Measurements from ENCODE around the gene FLNB.

The FLNB gene

GRCh38 chr3:58104151-58104550 lies 95.9 kb downstream of the FLNB start:
- ATAC-seq = no peak
- TF ChIP-seq ZFP3 (CRISPR knock-in tag; IDR thresholded peaks at IDR 0.05) (no peak), ZNF8 (CRISPR knock-in tag; IDR thresholded peaks at IDR 0.05) (no peak), BACH2 (CRISPR knock-in tag; IDR thresholded peaks at IDR 0.05; ENCODE audit: borderline replicate concordance) (no peak), ZNF565 (CRISPR knock-in tag; conservative IDR thresholded peaks at IDR 0.05; ENCODE audit: low read depth) (no peak), OSR1 (CRISPR knock-in tag; IDR thresholded peaks at IDR 0.05) (no peak), TOX (CRISPR knock-in tag; IDR thresholded peaks at IDR 0.05; ENCODE audit: borderline replicate concordance) (no peak), CSRNP3 (CRISPR knock-in tag; IDR thresholded peaks at IDR 0.05) (no peak), ZFP30 (CRISPR knock-in tag; IDR thresholded peaks at IDR 0.05) (no peak), TSHZ2 (CRISPR knock-in tag; IDR thresholded peaks at IDR 0.05) (no peak), SNAI2 (CRISPR knock-in tag; IDR thresholded peaks at IDR 0.05) (no peak), RARB (CRISPR knock-in tag; IDR thresholded peaks at IDR 0.05) (no peak), ARNTL (CRISPR knock-in tag; IDR thresholded peaks at IDR 0.05; ENCODE audit: borderline replicate concordance, low read depth) (no peak), ZNF70 (CRISPR knock-in tag; IDR thresholded peaks at IDR 0.05) (no peak), TCF4 (CRISPR knock-in tag; IDR thresholded peaks at IDR 0.05; ENCODE audit: borderline replicate concordance) (no peak), POU6F1 (CRISPR knock-in tag; IDR thresholded peaks at IDR 0.05; ENCODE audit: borderline replicate concordance, low read depth) (no peak), CREB5 (CRISPR knock-in tag; IDR thresholded peaks at IDR 0.05; ENCODE audit: low read depth) (no peak), PPARA (CRISPR knock-in tag; IDR thresholded peaks at IDR 0.05; ENCODE audit: borderline replicate concordance) (no peak)

GRCh38 chr3:58104712-58105111 lies 96.5 kb downstream of the FLNB start:
- no peak for ATAC-seq
- no peak for TF ChIP-seq RARB (CRISPR knock-in tag; IDR thresholded peaks at IDR 0.05)
- TF ChIP-seq SNAI2 (CRISPR knock-in tag; IDR thresholded peaks at IDR 0.05) = no peak
- no peak for TF ChIP-seq BACH2 (CRISPR knock-in tag; IDR thresholded peaks at IDR 0.05; ENCODE audit: borderline replicate concordance)
- TF ChIP-seq GLIS3 (CRISPR knock-in tag; IDR thresholded peaks at IDR 0.05) = no peak
- TF ChIP-seq ZFP30 (CRISPR knock-in tag; IDR thresholded peaks at IDR 0.05) = no peak
- no peak for TF ChIP-seq TSHZ2 (CRISPR knock-in tag; IDR thresholded peaks at IDR 0.05)
- TF ChIP-seq CSRNP3 (CRISPR knock-in tag; IDR thresholded peaks at IDR 0.05) = no peak
- TF ChIP-seq ARNTL (CRISPR knock-in tag; IDR thresholded peaks at IDR 0.05; ENCODE audit: borderline replicate concordance, low read depth) = no peak
- no peak for TF ChIP-seq PPARA (CRISPR knock-in tag; IDR thresholded peaks at IDR 0.05; ENCODE audit: borderline replicate concordance)
- no peak for TF ChIP-seq ZFP3 (CRISPR knock-in tag; IDR thresholded peaks at IDR 0.05)
- no peak for TF ChIP-seq ZNF565 (CRISPR knock-in tag; conservative IDR thresholded peaks at IDR 0.05; ENCODE audit: low read depth)
- no peak for TF ChIP-seq ISL1 (CRISPR knock-in tag; IDR thresholded peaks at IDR 0.05)
- TF ChIP-seq ZNF70 (CRISPR knock-in tag; IDR thresholded peaks at IDR 0.05) = no peak
- TF ChIP-seq CREB5 (CRISPR knock-in tag; IDR thresholded peaks at IDR 0.05; ENCODE audit: low read depth) = no peak

Measured in SK-N-SH treated with all-trans-retinoic acid at 6 μM for 48 hours (cell line).